Right lobe of liver (tissue), 6 donors: ENCODE results near the gene CPLX1. TPM values are rescaled to one million over a fixed set of nuclear protein-coding genes. Genes with fewer than 3 reads are reported as not detected.

Source experiments
- ATAC-seq, 4 donors: fragments of 200-7000 bp; cut with Tn5 transposase; one replicate each; pipeline ENCODE4 v1.9.1; 2020; ENCODE audit warnings: mild to moderate bottlenecking in 4 of 4, moderate library complexity in 4 of 4
- DNase-seq, 3 donors: peaks; one replicate each; pipeline ENCODE4 v3.0.0-alpha.2; 2020
- H3K27ac ChIP-seq, 3 donors: fragments of 200-600 bp; one replicate each; pipeline ENCODE4 v1.8.0; 2022
- H3K27me3 ChIP-seq, 2 donors: fragments of 200-600 bp; one replicate each; pipeline ENCODE4 v1.8.0; 2022
- H3K36me3 ChIP-seq, 4 donors: fragments of 200-600 bp; sonication (generic) in 1 of 4; one replicate each; pipeline versions ENCODE4 v1.5.1 to v1.8.0; 2017 to 2022; ENCODE audit warnings: control low read depth in 1 of 4
- H3K4me1 ChIP-seq, 4 donors: fragments of 200-600 bp; sonication (generic) in 1 of 4; one replicate each; pipeline versions ENCODE4 v1.5.1 to v1.8.0; 2017 to 2022; ENCODE audit warnings: control low read depth in 1 of 4
- H3K4me3 ChIP-seq, 3 donors: fragments of 200-600 bp; one replicate each; pipeline ENCODE4 v1.8.0; 2022
- H3K9me3 ChIP-seq, 4 donors: fragments of 200-600 bp; sonication (generic) in 1 of 4; one replicate each; pipeline versions ENCODE4 v1.5.1 to v1.8.0; 2017 to 2022; ENCODE audit warnings: control low read depth in 1 of 4
- CTCF ChIP-seq, 4 donors: fragments of 200-600 bp in 3 of 4; fragments of 450-650 bp in 1 of 4; IDR thresholded peaks; one replicate each; pipeline versions ENCODE4 v1.5.1 to v1.8.0; 2016 to 2022; ENCODE audit warnings: antibody characterized with exemption in 4 of 4, mild to moderate bottlenecking in 2 of 4
- POLR2A ChIP-seq: fragments of 450-650 bp; IDR thresholded peaks from one replicate; pipeline ENCODE4 v1.6.1; 2017; ENCODE audit warnings: antibody characterized with exemption, mild to moderate bottlenecking
- WGBS: methylation state at CpG from one replicate; pipeline ENCODE4 v1.1.6; 2018; ENCODE audit warnings: low coverage, low lambda C conversion rate; ENCODE audit not compliant: insufficient coverage; ENCODE audit errors: missing lambda C conversion rate; 5-methylcytosine and 5-hydroxymethylcytosine counted together
- intact Hi-C, 2 donors: fragments of 100-400 bp; cut with DNase I; formaldehyde crosslinking; loops; one replicate each; pipeline versions ENCODE4 v1.11.2 to v1.14.1; 2022
- total RNA-seq, 6 experiments: library from RNA; depleted of rRNA in 2 of 6; stranded (reverse); fragments of >200 nt in 2 of 6; fragmentation: NEBNext Ultra II Directional in 3 of 6; extraction: Animal tissue kit (Norgen Biotek cat#: 25700) in 3 of 6; gene quantifications; one replicate each; pipeline versions ENCODE4 v1.1.0 to v1.2.4, GENCODE V29; 2016 to 2023
- donor health status: DM: no; HTN: yes; CAD: no.
- donor health status: DM: no; HTN: no; CAD: no.
- donor health status: DM: no; HTN: no; CAD: no.
- donor health status: DM: no; HTN: yes; CAD: no.
- donor health status: DM: no; HTN: yes; CAD: no.

The CPLX1 gene
- total RNA-seq, 6 experiments from 2014 or later: 0.86 to 3.7 (median 2.4) TPM

GRCh38 chr4:797066-797465 is 28.9 kb downstream of the CPLX1 start:
- Histone ChIP-seq H3K4me1 (peaks cover 0 to 19% (median 0%) of the 10 kb centered on the region in 4 donors), H3K4me3 (no peak overlapping the region), H3K27ac (no peak overlapping the region), H3K27me3 (no peaks in the 10 kb centered on the region), H3K36me3 (no peaks in the 10 kb centered on the region), H3K9me3 (no peaks in the 10 kb centered on the region)
- intact Hi-C loops: no loop called here
- WGBS: 23% methylated on average over 1 of the region's 4 CpGs
- TF ChIP-seq CTCF (IDR thresholded peaks at IDR 0.05) (peak in 2 of 4 donors; percentile 18 to 19), POLR2A (no peak)
- DNase-seq (peak; percentile 59 to 73 (median 70)), ATAC-seq (peak; percentile 90 to 93 (median 92))

- TF ChIP-seq CTCF (IDR thresholded peaks at IDR 0.05) (no peak), POLR2A (no peak)
- peak in 1 of 3 donors; percentile 25 for DNase-seq
- no peaks in the 10 kb centered on the region for H3K9me3 ChIP-seq
- H3K4me3 ChIP-seq: no peak overlapping the region
- intact Hi-C loops: no loop called here
- WGBS: 96% methylated on average over 11 of the region's 17 CpGs
- H3K27ac ChIP-seq: no peak overlapping the region
- peaks cover 0 to 19% (median 0%) of the 10 kb centered on the region in 4 donors for H3K4me1 ChIP-seq
- no peak for ATAC-seq
- H3K36me3 ChIP-seq: no peaks in the 10 kb centered on the region
- no peaks in the 10 kb centered on the region for H3K27me3 ChIP-seq
Observed at GRCh38 chr4:796206-796605, 29.7 kb downstream of the CPLX1 start.

GRCh38 chr4:795726-796119 is 30.2 kb downstream of the CPLX1 start:
- no peak overlapping the region for H3K27ac ChIP-seq
- H3K36me3 ChIP-seq: no peaks in the 10 kb centered on the region
- no peaks in the 10 kb centered on the region for H3K9me3 ChIP-seq
- peaks cover 0 to 19% (median 0%) of the 10 kb centered on the region in 4 donors for H3K4me1 ChIP-seq
- ATAC-seq (no peak), DNase-seq (peak in 1 of 3 donors; percentile 43)
- no peaks in the 10 kb centered on the region for H3K27me3 ChIP-seq
- WGBS: 13% methylated on average over 3 of the region's 20 CpGs
- intact Hi-C loops: no loop called here
- H3K4me3 ChIP-seq: no peak overlapping the region
- TF ChIP-seq POLR2A (no peak), CTCF (IDR thresholded peaks at IDR 0.05) (no peak)

- intact Hi-C loops: no loop called here
- H3K27ac ChIP-seq: no peak overlapping the region
- WGBS: 0% methylated on average over 1 of the region's 71 CpGs
- ATAC-seq (peak; percentile 6 to 21 (median 12)), DNase-seq (peak in 1 of 3 donors; percentile 54)
- peaks cover 0 to 19% (median 0%) of the 10 kb centered on the region in 4 donors for H3K4me1 ChIP-seq
- H3K9me3 ChIP-seq: no peaks in the 10 kb centered on the region
- no peak for TF ChIP-seq POLR2A
- TF ChIP-seq CTCF (IDR thresholded peaks at IDR 0.05): no peak
- H3K4me3 ChIP-seq: peak overlapping the region in 1 of 3 donors; percentile 11
- H3K27me3 ChIP-seq: no peaks in the 10 kb centered on the region
- no peaks in the 10 kb centered on the region for H3K36me3 ChIP-seq
Observed at GRCh38 chr4:794900-795725, 30.8 kb downstream of the CPLX1 start.
